SK-N-SH (cell line): ENCODE data around the gene ZNF236. TPM values are rescaled to one million over a fixed set of nuclear protein-coding genes. Genes with fewer than 3 reads are reported as not detected.

ENCODE experiments used
- CTCF ChIA-PET: fragments of 300-600, 350-600 bp; formaldehyde crosslinking; extraction: SDS; loops from one replicate; lab custom pipeline; 2021; lab: Yijun Ruan, JAX
- POLR2A ChIA-PET: fragments of 350-600 bp; sonication (Branson Sonifier 250); formaldehyde crosslinking; extraction: SDS; loops from one replicate; lab custom pipeline; 2020; ENCODE audit warnings: antibody characterized with exemption, inconsistent platforms; lab: Yijun Ruan, JAX
- DNase-seq: peaks from one replicate; pipeline ENCODE4 v3.0.0; 2012
- H2AFZ ChIP-seq: fragments of 200-600 bp; sonication (generic); 2 replicates; pipeline ENCODE4 v1.8.1; 2016; ENCODE audit warnings: antibody characterized with exemption, mild to moderate bottlenecking, low read depth
- H3F3A ChIP-seq: fragments of 200-600 bp; sonication (generic); replicated peaks from 2 replicates; pipeline ENCODE3; 2016; ENCODE audit warnings: antibody characterized with exemption, mild to moderate bottlenecking; ENCODE audit not compliant: insufficient read depth
- H3K27ac ChIP-seq, 2 experiments: fragments of 200-500 bp in 1 of 2; fragments of 200-600 bp in 1 of 2; sonication (Bioruptor generic) in 1 of 2; sonication (generic), shearing (Covaris generic) in 1 of 2; 2 replicates each; pipeline versions ENCODE4 v1.5.1 to v1.6.1; 2014 to 2016; ENCODE audit warnings: low read depth in 2 of 2, inconsistent platforms in 1 of 2, low read length in 1 of 2, mild to moderate bottlenecking in 1 of 2, mixed read lengths in 1 of 2
- H3K27me3 ChIP-seq: fragments of 200-600 bp; sonication (generic), shearing (Covaris generic); 2 replicates; pipeline ENCODE4 v1.6.1; 2016; ENCODE audit warnings: mixed run types; ENCODE audit not compliant: insufficient read depth
- H3K36me3 ChIP-seq, 2 experiments: fragments of 200-500 bp in 1 of 2; fragments of 200-600 bp in 1 of 2; sonication (Bioruptor generic) in 1 of 2; sonication (generic) in 1 of 2; replicated peaks in 1 of 2; 2 replicates each; pipeline versions ENCODE3 to v1.5.1; 2014 to 2016; ENCODE audit warnings: low read length in 1 of 2, mild to moderate bottlenecking in 1 of 2; ENCODE audit not compliant: insufficient read depth in 2 of 2, control insufficient read depth in 1 of 2
- H3K4me1 ChIP-seq, 2 experiments: fragments of 200-500 bp in 1 of 2; fragments of 200-600 bp in 1 of 2; sonication (Bioruptor generic) in 1 of 2; sonication (generic), shearing (Covaris generic) in 1 of 2; 2 replicates each; pipeline versions ENCODE4 v1.5.1 to v1.6.1; 2014 to 2016; ENCODE audit warnings: low read depth in 1 of 2, low read length in 1 of 2, mixed run types in 1 of 2; ENCODE audit not compliant: insufficient read depth in 2 of 2, control insufficient read depth in 1 of 2
- H3K4me2 ChIP-seq: fragments of 200-600 bp; sonication (generic), shearing (Covaris generic); 2 replicates; pipeline ENCODE4 v1.6.1; 2017; ENCODE audit warnings: mixed run types
- H3K4me3 ChIP-seq, 2 experiments: fragments of 200-500 bp in 1 of 2; fragments of 200-600 bp in 1 of 2; sonication (Bioruptor generic) in 1 of 2; sonication (generic), shearing (Covaris generic) in 1 of 2; 2 replicates each; pipeline versions ENCODE4 v1.5.1 to v1.8.1; 2014 to 2016; ENCODE audit warnings: low read depth in 2 of 2, inconsistent platforms in 1 of 2, low read length in 1 of 2, mild to moderate bottlenecking in 1 of 2, mixed read lengths in 1 of 2, moderate library complexity in 1 of 2
- H3K79me2 ChIP-seq: fragments of 200-600 bp; sonication (generic); 2 replicates; pipeline ENCODE4 v1.8.1; 2017; ENCODE audit warnings: mild to moderate bottlenecking; ENCODE audit not compliant: insufficient read depth
- H3K9ac ChIP-seq: fragments of 200-600 bp; sonication (generic); 2 replicates; pipeline ENCODE4 v1.6.1; 2017; ENCODE audit warnings: mixed run types
- H3K9me2 ChIP-seq: fragments of 200-600 bp; sonication (generic); 2 replicates; pipeline ENCODE4 v1.6.1; 2017; ENCODE audit warnings: mixed run types
- H3K9me3 ChIP-seq: fragments of 200-600 bp; sonication (generic); 2 replicates; pipeline ENCODE4 v1.6.1; 2017; ENCODE audit warnings: mixed run types, mild to moderate bottlenecking, moderate library complexity
- H4K20me1 ChIP-seq: fragments of 200-600 bp; sonication (generic); 2 replicates; pipeline ENCODE4 v1.6.1; 2017; ENCODE audit warnings: mild to moderate bottlenecking, mixed run types; ENCODE audit not compliant: insufficient read depth
- EP300 ChIP-seq, 2 experiments: IDR thresholded peaks; 2 replicates each; pipeline versions ENCODE4 v1.4.0 to v1.6.1; 2012; ENCODE audit warnings: borderline replicate concordance in 1 of 2, low read depth in 1 of 2, low read length in 1 of 2
- EZH2phosphoT487 ChIP-seq: fragments of 200-600 bp; sonication (generic); IDR thresholded peaks from 2 replicates; pipeline ENCODE4 v1.6.1; 2017; ENCODE audit warnings: low read depth, mixed run types, mild to moderate bottlenecking, antibody characterized with exemption, moderate library complexity, borderline replicate concordance
- FOSL2 ChIP-seq: IDR thresholded peaks from 2 replicates; pipeline ENCODE4 v1.4.0; 2012; ENCODE audit warnings: low read depth, mild to moderate bottlenecking, moderate library complexity, borderline replicate concordance
- GABPA ChIP-seq: IDR thresholded peaks from 2 replicates; pipeline ENCODE4 v1.4.0; 2012; ENCODE audit warnings: low read depth, mild to moderate bottlenecking
- GATA2 ChIP-seq: sonication (generic); formaldehyde crosslinking; IDR thresholded peaks from 2 replicates; pipeline ENCODE4 v1.5.0; 2020; ENCODE audit warnings: mild to moderate bottlenecking, missing genetic modification reagents
- IRF3 ChIP-seq: fragments of 150-350 bp; IDR thresholded peaks from 2 replicates; pipeline ENCODE4 v1.6.1; 2016; ENCODE audit warnings: mild to moderate bottlenecking, low read depth, low read length
- JUND ChIP-seq: IDR thresholded peaks from 2 replicates; pipeline ENCODE4 v1.4.0; 2012
- MXI1 ChIP-seq: IDR thresholded peaks from 2 replicates; pipeline ENCODE4 v1.6.1; 2012; ENCODE audit warnings: mild to moderate bottlenecking, low read depth, low read length, improper control_type of control experiment
- NFIC ChIP-seq: IDR thresholded peaks from 2 replicates; pipeline ENCODE4 v1.4.0; 2012; ENCODE audit warnings: borderline replicate concordance
- NRF1 ChIP-seq: IDR thresholded peaks from 2 replicates; pipeline ENCODE4 v1.6.1; 2012; ENCODE audit warnings: low read depth, mild to moderate bottlenecking, low read length
- POLR2AphosphoS5 ChIP-seq: IDR thresholded peaks from 2 replicates; pipeline ENCODE4 v1.6.1; 2012; ENCODE audit warnings: low read depth, low read length
- RCOR1 ChIP-seq: fragments of 150-350 bp; IDR thresholded peaks from 2 replicates; pipeline ENCODE4 v1.6.1; 2017; ENCODE audit warnings: antibody characterized with exemption, low read length
- RFX5 ChIP-seq: IDR thresholded peaks from 2 replicates; pipeline ENCODE4 v1.6.1; 2012; ENCODE audit warnings: mild to moderate bottlenecking, improper control_type of control experiment, low read length
- RXRA ChIP-seq: IDR thresholded peaks from 2 replicates; pipeline ENCODE4 v1.4.0; 2012; ENCODE audit warnings: low read depth, mild to moderate bottlenecking, borderline replicate concordance
- SIN3A ChIP-seq: IDR thresholded peaks from 2 replicates; pipeline ENCODE4 v1.6.1; 2012; ENCODE audit warnings: low read depth, mild to moderate bottlenecking, low read length, moderate library complexity, borderline replicate concordance
- TAF1 ChIP-seq: IDR thresholded peaks from 2 replicates; pipeline ENCODE4 v1.6.1; 2012; ENCODE audit warnings: low read depth, mild to moderate bottlenecking, low read length, moderate library complexity, borderline replicate concordance
- TCF12 ChIP-seq: IDR thresholded peaks from 2 replicates; pipeline ENCODE4 v1.4.0; 2012
- WGBS: methylation state at CpG from one replicate; pipeline ENCODE4 v1.1.6; 2017; ENCODE audit warnings: low lambda C conversion rate; 5-methylcytosine and 5-hydroxymethylcytosine counted together
- polyA plus RNA-seq, 3 experiments: library from polyadenylated mRNA; depleted of rRNA; stranded (reverse); fragments of >200 nt; gene quantifications; 2 replicates each; pipeline ENCODE4 v1.2.3, GENCODE V29; 2012
- TF ChIP-seq, protein P1 (sequence below): IDR thresholded peaks from 2 replicates; pipeline ENCODE4 v1.4.0; 2012; ENCODE audit warnings: low read depth, borderline replicate concordance
- TF ChIP-seq, protein P2 (sequence below): IDR thresholded peaks from 2 replicates; pipeline ENCODE4 v1.6.1; 2012; ENCODE audit warnings: mild to moderate bottlenecking, low read depth, low read length, moderate library complexity

ZNF236 gene
- polyA plus RNA-seq, 1 of the 3 experiments (the other 2 are of a cell fraction), result 4.2 TPM

GRCh38 chr18:76785872-76786271, 36.5 kb upstream of the ZNF236 start:
- Histone ChIP-seq H3K9ac (no peak overlapping the region), H3F3A (no peaks in the 10 kb centered on the region), H3K9me3 (no peaks in the 10 kb centered on the region), H4K20me1 (no peaks in the 10 kb centered on the region), H3K4me3 (no peak overlapping the region), H3K27ac (no peak overlapping the region), H2AFZ (no peak overlapping the region), H3K9me2 (no peaks in the 10 kb centered on the region), H3K36me3 (no peaks in the 10 kb centered on the region), H3K79me2 (no peaks in the 10 kb centered on the region), H3K27me3 (no peaks in the 10 kb centered on the region), H3K4me1 (no peaks in the 10 kb centered on the region), H3K4me2 (no peak overlapping the region)
- DNase-seq, result no peak
- ChIA-PET POLR2A (no interaction called here), CTCF (interaction anchor here (11.8 kb wide), 1 partner anchor 17 kb away, joined by 90 read pairs; no protein-coding TSS in a partner anchor)
- TF ChIP-seq MXI1, result no peak
- TF ChIP-seq IRF3, result no peak
- TF ChIP-seq RXRA, result no peak
- TF ChIP-seq RCOR1, result no peak
- TF ChIP-seq EZH2phosphoT487, result no peak
- 62% methylated on average over 6 of the region's 6 CpGs for WGBS

GRCh38 chr18:76788571-76789317, 33.6 kb upstream of the ZNF236 start:
- no peak for DNase-seq
- Histone ChIP-seq H3K4me1 (no peaks in the 10 kb centered on the region), H3K9me2 (no peaks in the 10 kb centered on the region), H3K79me2 (no peaks in the 10 kb centered on the region), H4K20me1 (no peaks in the 10 kb centered on the region), H3K36me3 (no peaks in the 10 kb centered on the region), H3K27ac (no peak overlapping the region), H3K27me3 (no peaks in the 10 kb centered on the region), H2AFZ (no peak overlapping the region), H3K9me3 (no peaks in the 10 kb centered on the region), H3K4me3 (no peak overlapping the region), H3K9ac (no peak overlapping the region), H3K4me2 (no peak overlapping the region), H3F3A (no peaks in the 10 kb centered on the region)
- TF ChIP-seq RCOR1 (no peak), FOSL2 (no peak), RXRA (no peak), EP300 (IDR thresholded peaks at IDR 0.05; ENCODE audit: borderline replicate concordance in 1 of 2, low read depth in 1 of 2, low read length in 1 of 2) (no peak), NFIC (no peak), MXI1 (no peak), NRF1 (no peak), TAF1 (no peak), POLR2AphosphoS5 (no peak), EZH2phosphoT487 (no peak), SIN3A (no peak), TCF12 (no peak), GABPA (no peak), GATA2 (CRISPR knock-in tag) (no peak), JUND (no peak), RFX5 (no peak)
- TF ChIP-seq, protein P1, sequence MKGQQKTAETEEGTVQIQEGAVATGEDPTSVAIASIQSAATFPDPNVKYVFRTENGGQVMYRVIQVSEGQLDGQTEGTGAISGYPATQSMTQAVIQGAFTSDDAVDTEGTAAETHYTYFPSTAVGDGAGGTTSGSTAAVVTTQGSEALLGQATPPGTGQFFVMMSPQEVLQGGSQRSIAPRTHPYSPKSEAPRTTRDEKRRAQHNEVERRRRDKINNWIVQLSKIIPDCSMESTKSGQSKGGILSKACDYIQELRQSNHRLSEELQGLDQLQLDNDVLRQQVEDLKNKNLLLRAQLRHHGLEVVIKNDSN, result no peak
- TF ChIP-seq, protein P2, sequence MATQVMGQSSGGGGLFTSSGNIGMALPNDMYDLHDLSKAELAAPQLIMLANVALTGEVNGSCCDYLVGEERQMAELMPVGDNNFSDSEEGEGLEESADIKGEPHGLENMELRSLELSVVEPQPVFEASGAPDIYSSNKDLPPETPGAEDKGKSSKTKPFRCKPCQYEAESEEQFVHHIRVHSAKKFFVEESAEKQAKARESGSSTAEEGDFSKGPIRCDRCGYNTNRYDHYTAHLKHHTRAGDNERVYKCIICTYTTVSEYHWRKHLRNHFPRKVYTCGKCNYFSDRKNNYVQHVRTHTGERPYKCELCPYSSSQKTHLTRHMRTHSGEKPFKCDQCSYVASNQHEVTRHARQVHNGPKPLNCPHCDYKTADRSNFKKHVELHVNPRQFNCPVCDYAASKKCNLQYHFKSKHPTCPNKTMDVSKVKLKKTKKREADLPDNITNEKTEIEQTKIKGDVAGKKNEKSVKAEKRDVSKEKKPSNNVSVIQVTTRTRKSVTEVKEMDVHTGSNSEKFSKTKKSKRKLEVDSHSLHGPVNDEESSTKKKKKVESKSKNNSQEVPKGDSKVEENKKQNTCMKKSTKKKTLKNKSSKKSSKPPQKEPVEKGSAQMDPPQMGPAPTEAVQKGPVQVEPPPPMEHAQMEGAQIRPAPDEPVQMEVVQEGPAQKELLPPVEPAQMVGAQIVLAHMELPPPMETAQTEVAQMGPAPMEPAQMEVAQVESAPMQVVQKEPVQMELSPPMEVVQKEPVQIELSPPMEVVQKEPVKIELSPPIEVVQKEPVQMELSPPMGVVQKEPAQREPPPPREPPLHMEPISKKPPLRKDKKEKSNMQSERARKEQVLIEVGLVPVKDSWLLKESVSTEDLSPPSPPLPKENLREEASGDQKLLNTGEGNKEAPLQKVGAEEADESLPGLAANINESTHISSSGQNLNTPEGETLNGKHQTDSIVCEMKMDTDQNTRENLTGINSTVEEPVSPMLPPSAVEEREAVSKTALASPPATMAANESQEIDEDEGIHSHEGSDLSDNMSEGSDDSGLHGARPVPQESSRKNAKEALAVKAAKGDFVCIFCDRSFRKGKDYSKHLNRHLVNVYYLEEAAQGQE, result no peak
- ChIA-PET CTCF (interaction anchor here (1.2 to 11.8 kb wide), 2 partner anchors 13 to 14 kb away, joined by 3 to 90 read pairs; no protein-coding TSS in a partner anchor), POLR2A (interaction anchor here (1.2 kb wide), 1 partner anchor 13 kb away, joined by 5 read pairs; no protein-coding TSS in a partner anchor)
- WGBS, result 82% methylated on average over 13 of the region's 36 CpGs
